ENCODE data around the gene CCM2.

Gene CCM2

DNA sequence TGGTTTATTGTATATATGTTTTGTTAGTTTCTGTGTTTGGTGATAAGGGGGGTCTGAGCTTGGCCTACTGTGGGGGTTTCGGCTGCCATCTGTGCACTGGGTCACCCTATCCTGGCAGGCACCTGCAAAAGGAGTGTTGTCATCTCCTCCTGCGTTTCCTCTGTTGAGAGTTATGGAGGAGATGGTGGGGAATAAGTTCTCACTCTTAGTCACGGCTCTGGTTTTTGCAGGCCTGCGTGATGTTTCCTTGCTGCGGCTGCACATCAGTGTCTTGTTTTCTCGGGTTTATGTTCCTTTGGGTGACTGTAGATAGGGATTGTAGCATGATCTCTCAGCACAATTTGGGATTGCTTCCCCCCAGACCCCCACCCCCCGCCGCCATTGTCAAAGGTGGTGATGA, 36.8 kb downstream of the CCM2 start:
- no peak for DNase-seq

DNA sequence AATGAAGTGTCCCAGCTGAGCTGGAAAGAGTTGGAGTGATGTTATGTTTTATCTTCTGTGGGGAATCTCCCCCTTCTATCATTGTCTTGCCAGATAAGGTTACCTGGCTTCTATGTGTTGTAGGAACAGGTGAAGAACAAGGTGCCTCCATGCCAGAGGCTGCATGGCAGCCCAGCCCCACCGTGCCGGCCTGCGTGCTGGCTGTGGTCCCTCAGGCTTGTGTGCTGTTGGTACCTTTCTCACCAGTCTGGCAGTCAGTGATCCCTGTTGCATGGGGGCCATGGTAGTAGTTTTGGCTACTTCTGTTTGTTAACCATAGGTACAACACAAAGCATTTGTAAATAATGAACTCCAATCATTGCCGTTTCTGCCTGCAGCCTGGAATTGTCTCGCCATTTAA, 37.9 kb downstream of the CCM2 start:
- DNase-seq = no peak

DNA sequence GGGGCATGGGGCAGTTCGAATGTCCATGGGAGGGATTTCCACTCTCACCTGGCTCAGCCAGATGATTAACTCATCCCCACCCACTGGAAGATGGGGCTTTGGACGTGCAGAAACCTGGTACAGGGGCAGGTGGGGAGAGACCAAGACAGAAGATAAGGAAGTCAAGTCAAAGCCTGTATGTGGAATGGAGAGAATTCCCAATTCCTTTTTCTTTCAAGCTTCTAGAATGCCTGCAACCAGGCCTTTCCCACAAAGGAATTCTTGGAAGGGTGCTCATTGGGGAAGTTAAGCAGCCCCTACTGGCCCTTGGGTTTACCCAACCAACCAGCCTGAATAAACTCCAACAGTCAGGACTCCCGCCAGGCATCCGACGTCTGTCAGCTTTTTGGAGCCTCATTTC, 39.1 kb downstream of the CCM2 start:
- DNase-seq = no peak

DNA sequence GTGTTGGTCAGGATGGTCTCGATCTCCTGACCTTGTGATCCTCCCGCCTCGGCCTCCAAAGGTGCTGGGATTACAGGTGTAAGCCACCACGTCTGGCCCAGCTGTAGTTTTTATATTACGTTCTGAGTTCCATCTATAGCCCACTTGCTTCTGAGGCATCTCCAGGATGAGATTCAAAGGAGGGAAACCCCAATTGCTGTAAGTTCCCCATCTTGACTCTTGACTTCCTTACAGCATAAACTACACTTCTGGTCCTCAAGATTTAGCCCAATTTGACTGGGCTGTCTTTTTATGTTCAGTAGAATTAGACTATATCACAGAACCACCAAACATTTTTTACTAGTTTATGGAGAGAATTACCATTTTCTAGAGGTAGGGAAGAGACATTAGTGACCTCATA, 44.3 kb downstream of the CCM2 start:
- DNase-seq = no peak

DNA sequence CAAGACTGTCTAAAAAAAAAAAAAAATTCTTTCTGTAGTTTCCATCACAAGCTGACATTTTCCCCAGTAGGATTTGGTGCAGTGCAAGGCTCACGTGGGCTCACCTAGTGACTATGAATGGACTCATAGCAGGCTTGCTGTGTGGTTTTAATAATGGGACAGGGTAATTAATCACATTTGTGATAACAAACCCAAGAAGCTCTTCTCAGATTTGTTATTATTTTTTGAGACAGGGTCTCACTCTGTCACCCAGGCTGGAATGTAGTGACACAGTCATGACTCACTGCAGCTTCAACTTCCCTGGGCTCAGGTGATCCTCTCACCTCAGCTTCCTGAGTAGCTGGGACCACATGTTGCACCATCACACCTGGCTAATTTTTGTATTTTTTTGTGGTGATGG, 48.7 kb downstream of the CCM2 start:
- no peak for DNase-seq

DNA sequence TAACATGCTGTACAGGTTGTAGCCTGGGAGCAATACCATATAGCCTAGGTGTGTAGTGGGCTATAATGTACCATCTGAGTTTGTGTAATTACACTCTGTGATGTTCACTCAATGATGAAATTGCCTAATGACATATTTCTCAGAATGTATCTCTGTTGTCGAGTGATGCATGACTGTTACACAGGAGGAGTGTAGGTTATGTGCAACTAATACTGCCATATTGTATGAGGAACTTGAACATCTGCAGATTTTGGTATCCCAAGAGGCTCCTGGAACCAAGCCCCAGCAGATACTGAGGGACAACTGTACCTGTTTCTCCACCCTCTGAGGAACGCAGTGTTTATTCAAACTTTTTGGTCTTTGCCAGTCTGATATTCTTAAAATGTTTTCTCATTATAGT, 50.2 kb downstream of the CCM2 start:
- no peak for DNase-seq

DNA sequence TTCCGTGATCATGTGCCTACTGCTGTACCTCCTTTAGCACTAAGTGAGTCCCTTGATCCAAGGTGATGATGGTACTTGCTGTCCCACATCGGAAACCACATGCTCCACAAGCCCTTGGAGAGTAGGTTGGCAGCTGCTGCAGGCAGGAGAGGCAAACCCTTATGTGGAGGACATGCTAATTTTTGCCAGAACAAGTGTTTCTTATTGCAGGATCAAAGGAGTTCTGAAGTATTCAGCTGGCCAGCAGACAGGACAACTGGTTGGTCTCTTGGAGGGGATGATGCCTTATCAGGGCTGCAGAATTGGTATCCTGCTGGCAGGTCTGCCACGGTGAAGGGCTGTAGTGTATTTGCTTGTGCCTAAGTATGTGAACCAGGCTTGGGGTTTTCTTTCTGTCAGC, 52.0 kb downstream of the CCM2 start:
- no peak for DNase-seq

DNA sequence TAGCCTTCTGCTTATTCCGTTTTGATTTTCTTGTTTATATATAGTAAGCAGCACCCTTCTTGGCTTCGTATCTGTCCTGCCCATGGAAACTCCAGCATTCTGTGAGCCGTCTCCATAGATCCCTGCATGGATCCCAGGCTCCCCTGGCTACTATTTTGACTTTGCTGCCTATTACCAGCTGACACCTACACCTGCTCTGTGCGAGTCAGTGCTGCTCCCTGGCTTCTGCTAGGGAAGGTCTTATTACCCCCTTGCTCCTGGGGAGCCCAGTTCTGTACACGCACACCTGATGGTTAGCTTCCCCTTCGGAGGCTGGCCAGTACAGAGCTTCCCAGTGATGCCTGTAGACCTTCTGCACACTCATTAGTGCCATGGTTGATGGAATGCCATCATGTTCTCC, 53.4 kb downstream of the CCM2 start:
- DNase-seq = no peak

DNA sequence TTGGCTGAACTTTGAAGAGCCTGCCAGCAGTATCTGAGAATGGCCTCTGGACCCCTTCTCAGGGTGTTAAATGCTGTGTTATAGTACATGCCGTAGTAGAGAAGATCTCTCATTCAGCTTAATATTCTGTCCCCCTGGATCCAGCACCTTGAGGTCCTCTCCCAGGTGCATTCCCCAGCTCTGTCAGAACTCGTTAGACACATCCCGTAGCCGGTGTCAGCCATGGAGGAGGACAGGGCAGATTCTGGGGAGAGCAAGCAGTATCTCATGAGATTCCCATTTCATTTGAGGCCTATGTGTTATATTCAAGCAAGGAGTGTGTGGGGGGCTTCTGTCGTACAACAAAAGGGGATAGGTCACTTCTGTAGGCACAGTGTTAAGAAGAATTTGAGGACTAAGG, 53.9 kb downstream of the CCM2 start:
- DNase-seq = no peak

DNA sequence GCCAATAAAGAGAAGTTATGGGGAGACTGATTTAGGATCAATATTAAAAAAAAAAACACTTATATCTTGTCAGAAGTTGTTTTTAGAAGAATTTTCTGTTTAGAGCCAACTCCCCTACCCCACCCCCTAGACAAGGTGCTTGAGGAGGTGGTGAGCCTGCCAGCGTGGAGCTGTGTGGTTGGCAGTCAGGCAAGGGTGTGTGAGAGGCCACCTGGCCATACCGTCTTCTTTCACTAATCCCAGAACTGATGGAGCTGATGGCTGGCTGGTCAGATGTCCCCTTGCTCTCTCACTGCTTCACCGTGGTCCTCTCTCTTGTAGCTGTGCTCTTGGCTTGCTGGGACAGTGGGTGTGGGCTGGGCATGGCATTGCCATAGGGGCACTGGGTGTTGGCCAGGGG, 54.4 kb downstream of the CCM2 start:
- DNase-seq = no peak

DNA sequence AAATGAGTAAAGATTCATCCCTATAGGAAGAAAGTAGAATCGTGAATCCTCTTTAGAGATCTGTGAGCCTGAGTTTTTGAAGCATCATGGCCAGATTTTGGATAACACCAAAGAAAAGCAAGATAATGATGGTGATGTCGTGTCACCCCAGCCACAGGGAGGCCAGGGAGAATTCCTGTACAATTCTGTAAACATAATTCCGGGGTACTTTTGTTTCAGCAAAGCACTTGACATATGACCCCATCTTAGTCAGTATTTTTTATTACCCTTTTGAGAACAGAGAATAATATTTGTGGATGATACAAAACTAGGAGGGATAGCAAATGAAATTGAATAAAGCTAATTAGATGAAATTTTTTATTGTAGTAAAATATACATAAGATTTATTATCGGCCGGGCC, 55.0 kb downstream of the CCM2 start:
- no peak for DNase-seq

DNA sequence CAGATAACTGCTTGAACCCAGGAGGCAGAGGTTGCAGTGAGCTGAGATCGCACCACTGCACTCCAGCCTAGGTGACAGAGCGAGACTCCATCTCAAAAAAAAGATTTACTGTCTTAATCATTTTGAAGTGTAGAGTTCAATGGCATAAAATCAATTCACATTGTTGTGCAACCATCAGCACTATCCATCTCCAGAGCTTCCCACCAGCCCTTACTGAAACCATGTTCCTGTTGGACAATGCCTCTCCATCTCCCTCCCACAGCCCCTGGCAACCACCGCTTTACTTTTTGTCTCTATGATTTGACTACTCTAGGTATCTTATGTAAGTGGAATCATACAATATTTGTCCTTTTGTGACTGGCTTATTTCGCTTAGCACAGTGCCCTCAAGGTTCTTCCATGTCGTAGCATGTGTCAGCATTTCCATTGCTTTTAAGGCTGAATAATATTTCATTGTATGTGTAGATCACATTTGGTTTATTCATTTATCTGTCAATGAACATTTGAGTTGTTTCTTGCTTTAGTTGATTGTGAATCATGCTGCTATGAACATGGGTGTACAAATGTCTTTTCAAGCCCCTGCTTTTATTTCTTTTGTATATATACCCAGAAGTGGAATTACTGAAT, 55.7 kb downstream of the CCM2 start:
- no peak for DNase-seq

DNA sequence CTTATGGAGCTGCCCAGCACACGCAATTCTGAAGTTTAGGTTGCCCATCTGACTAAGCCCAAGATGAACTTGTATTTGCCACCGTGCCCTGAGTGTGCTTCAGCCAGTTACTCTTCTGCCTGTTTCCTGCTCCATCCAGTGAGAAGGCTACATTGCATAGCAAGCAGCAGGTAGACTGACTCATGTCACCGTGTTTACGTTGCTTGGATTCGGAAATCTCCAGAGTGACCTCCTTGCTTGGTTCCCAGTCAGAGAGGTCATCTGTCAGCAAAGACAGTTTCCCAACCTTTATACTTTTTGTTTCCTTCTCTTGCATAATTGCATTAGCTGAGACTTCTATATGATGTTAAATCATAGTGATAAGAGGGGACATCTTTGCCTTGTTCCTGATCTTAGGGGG, 57.9 kb downstream of the CCM2 start:
- DNase-seq = no peak

DNA sequence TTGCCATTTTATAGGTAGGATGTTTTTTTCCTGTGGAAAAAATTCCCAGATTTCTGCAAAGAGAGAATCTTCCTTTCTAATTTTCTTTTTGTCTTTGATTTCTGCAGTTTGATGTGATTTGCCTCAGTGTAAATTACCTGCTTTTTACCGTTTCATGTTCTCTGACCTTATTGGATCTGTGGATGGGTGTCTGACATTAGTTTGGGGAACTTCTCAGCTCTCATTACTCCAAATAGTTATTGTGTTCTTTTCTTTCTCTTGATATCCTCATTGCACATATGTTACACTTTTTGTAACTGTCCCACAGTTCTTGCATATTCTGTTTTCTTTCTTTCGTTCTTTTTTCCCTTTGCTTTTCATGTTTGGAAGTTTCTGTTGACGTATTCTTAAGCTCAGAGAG, 60.3 kb downstream of the CCM2 start:
- no peak for DNase-seq

DNA sequence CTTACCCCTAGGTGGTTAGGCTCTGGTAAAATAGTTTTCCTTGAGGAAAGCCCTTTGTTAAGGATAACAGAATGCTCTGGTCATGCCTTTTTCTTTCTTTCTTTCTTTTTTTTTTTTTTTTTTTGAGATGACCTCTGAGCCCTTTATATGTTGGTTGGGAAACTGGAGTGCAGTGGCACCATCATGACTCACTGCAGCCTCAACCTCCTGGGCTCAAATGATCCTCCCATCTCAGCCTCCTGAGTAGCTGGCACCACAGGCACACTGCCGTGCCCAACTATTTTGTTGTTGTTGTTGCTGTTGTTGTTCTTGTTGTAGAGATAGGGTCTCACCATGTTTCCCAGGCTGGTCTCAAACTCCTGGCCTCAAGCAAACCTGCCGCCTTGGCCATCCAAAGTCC, 61.4 kb downstream of the CCM2 start:
- DNase-seq = no peak

DNA sequence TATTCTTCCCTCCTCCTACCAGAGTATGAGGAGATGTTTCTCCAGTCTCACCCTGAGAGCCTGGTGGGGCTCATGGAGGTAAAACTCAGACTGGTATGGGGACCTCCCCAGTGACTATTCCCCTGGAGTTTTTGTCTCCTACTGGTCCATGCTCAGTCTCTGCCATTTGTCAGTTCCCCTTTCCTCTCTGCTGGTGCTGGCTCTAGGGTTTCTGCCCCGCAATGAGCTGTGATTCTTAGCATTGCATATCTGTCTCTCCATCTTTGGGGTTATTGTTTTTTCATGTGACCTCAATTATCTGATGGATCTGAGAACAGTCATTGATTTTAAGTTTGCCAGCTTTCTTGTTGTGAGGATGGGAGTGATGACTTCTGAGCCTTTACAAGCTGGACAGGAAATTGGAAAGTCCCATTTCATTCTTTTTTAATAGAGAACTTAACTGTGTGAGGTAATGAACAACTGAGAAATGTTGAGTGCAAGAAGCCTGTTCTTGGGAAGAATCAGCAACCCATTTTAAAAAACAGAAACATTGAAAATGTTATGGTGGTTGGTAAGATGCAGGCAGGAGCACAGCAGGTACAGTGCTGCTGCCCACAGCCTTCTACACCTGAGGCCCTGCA, 61.9 kb downstream of the CCM2 start:
- DNase-seq = no peak

DNA sequence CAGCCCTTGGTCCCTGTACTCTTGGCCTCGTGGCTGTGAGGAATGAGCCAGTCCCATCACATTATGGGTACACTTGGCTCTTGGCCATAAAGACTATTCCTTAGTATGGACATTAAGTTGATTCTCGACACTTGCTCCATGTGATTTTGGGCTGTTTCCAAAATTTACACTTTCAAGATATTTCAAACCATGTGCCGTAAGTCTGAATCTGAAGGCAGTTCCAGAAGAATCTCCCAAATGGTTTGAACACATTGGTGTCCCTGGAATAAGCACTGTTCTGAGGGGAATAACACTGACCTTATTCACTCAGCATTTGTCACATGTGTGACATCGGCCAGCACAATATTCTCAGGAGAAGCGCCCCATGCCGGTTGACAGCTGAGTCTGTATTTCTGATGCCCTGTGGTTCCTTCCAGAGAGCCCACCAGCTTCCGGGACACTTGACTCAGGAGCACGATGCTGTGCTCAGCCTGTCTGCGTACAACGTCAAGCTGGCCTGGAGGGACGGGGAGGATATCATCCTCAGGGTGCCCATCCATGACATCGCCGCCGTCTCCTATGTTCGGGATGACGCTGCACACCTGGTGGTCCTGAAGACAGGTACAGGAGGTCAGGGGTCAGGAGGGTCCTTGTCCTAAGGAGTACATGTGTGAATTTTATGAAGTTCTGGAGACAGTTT, 64.2 kb downstream of the CCM2 start:
- DNase-seq = no peak

DNA sequence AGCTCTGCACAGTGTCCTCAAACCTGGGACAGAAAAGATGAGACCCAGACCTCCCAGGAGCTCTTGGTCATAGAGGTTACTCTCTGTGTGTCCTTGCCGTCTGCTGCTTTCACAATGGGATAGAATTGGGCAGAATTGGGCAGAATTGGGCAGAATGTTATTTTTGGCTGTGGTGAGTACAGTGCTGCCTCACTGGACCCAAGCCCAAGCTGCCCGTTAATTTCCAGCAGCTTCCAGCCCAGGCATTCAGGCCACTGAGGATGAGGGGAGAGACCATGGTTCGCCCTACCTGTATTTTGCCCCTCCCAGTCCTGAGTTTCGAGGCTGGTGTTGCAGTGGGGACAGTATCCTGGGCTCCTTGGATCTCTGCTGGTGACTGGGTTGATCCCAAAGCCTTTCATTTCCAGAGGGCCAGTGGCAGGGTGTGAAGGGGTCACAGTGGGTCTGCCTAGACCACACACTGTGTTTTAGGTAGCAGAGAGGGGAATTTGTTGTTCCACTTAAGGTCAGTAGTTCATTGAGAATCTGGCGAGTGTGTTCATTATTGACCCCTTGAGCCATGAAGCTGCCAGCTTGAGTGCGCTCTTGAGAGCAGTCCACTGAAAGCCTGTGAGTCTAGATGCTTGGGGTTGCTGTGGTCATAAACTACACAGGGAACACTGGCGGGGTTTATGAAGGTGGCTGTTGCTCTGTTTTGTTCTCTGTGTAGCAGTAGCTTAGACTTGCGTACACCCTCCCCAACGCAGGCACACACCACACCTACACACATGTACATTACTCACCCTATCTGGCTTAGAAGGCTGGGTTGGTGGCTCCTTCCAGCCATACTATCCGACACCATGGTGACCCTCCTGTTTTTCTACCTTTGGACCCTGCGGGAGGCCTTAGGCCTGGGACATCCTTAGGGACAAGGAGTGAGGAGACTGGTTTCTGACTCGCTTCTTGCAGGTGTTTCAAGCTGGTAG, 65.3 kb downstream of the CCM2 start:
- no peak for DNase-seq

DNA sequence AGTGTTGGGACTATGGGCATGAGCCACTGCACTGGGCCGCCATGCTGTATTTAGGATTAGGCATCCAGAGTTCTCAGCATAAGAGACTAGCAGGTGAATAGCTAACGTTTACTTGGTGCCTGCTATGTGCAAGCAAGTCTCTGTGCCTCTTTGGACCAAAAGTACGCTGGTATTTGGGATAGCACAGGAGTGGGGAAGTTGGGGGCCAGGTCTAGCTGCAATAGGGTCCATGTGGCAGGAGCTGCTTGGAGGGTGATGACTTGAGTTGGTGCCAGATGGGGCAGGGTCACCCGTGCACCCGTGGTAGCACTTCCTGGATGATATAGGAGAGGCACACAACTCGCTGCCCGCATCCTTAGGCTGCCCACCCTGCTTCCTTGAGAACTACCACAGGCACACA, 66.4 kb downstream of the CCM2 start:
- DNase-seq = no peak

DNA sequence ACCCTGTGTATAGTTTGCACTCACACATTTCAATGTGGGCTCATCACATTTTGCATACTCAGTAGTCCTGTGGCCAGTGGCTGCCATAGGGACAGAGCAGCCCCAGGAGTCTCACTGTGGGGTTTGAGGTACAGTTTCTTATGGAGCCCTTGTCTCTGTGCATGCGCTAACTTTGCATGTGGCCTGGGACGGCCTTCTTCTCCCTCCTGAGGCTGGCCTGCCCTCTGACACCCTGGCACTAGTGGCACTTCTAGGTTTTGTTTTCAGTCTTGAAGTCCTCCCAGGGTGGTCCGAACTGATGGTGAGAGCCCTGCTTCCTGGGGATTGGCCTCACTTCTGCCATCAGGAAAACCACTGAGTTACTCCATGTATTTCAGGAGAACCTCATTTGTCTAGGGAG, 67.6 kb downstream of the CCM2 start:
- DNase-seq = no peak

DNA sequence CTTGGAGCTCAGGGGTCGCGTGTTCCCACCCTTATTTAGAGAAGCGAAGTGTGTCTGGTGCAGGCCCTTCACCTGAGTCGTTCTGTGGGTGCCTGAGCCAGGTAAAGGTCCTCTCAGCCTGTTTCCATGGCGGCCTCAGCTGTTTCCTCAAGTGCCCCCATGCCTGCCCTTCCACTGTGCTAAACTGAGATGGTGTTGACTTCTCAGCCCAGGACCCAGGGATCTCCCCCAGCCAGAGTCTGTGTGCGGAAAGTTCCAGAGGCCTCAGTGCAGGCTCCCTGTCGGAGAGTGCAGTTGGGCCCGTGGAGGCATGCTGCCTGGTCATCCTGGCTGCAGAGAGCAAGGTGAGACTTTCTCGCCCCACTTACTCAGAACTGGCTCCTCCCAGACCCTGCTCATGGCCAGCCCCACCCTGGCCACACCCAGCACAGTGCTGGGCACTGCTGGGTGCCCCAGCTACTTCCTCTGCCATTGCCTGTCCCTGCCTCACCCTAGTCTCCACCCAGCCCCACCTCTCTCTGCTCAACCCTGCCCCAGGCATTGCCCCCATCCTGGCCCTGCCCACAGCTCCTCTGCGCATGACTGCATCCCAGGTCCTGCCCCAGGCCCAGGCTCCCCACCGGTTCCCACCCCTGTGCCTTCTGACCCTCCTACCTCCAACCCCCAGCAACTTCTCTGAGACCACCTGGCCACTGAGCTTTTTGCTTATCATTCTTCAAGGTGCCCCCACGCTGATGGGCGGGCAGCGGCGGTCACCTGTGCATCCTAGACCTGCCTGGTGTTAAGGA, 68.4 kb downstream of the CCM2 start:
- DNase-seq = no peak

DNA sequence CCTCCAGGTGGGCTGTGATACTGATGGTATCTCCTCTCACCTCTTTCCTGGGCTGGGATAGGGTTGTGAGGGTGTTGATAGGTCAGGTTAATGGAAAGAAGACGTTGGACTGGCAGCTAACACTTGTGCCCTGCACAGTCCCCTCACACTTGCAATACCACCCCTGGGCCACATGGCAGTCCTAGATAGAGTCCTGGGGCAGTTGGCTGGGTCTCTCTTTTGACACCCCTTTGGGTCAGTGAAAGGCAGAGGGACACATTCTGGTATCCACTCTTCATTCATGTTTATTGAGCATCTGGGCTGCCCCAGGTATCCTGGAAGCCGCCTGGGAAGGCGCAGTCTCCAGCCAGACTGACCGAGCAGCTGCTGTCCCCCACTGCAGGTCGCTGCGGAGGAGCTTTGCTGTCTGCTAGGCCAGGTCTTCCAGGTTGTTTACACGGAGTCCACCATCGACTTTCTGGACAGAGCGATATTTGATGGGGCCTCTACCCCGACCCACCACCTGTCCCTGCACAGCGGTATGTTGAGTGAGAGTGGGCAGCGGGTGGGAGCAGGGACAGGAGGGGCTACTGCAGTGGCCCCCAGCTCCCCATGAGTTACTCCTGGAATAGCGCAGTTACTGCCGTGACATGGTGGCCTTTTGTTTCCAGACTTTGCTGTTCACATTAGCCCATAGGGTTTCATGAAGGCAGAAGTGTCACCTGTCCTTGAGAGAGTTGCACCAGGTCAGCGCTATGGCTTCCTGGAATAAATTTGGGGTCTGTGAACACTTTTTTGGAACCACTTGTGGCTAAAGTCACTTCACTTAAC, 69.6 kb downstream of the CCM2 start:
- DNase-seq = no peak

Data from AML-193 (cell line).